ENCODE results near the gene IRGQ. TPM values are rescaled to one million over a fixed set of nuclear protein-coding genes. Genes with fewer than 3 reads are reported as not detected.

Gene IRGQ
- total and polyA plus RNA-seq, 12 donors = 7.0 to 57.9 (median 21.5) TPM

GRCh38 chr19:43609872-43610271 is 13.9 kb upstream of the IRGQ start:
- no peaks in the 10 kb centered on the region for H3K4me1 ChIP-seq (replicated peaks in 1 of 2)
- no peak for DNase-seq
- no peak overlapping the region for H3K4me3 ChIP-seq
- no peak overlapping the region for H3K27ac ChIP-seq
- intact Hi-C loops (cut with DNase I) = loop anchor here in 1 of 2 donors (10.0 kb wide), 1 partner anchor 45 kb away; no protein-coding TSS in a partner anchor
- no peaks in the 10 kb centered on the region for H3K9me3 ChIP-seq (replicated peaks in 1 of 3)
- 88 to 94% (median 90%) methylated on average over 7 of the region's 7 CpGs for WGBS, 4 donors
- no peaks in the 10 kb centered on the region for H3K27me3 ChIP-seq
- H3K36me3 ChIP-seq (replicated peaks in 1 of 2) = peaks cover 0 to 22% of the 10 kb centered on the region in 2 donors
- TF ChIP-seq CTCF (IDR thresholded peaks at IDR 0.05) (no peak), POLR2A (IDR thresholded peaks at IDR 0.05) (no peak)

DNA sequence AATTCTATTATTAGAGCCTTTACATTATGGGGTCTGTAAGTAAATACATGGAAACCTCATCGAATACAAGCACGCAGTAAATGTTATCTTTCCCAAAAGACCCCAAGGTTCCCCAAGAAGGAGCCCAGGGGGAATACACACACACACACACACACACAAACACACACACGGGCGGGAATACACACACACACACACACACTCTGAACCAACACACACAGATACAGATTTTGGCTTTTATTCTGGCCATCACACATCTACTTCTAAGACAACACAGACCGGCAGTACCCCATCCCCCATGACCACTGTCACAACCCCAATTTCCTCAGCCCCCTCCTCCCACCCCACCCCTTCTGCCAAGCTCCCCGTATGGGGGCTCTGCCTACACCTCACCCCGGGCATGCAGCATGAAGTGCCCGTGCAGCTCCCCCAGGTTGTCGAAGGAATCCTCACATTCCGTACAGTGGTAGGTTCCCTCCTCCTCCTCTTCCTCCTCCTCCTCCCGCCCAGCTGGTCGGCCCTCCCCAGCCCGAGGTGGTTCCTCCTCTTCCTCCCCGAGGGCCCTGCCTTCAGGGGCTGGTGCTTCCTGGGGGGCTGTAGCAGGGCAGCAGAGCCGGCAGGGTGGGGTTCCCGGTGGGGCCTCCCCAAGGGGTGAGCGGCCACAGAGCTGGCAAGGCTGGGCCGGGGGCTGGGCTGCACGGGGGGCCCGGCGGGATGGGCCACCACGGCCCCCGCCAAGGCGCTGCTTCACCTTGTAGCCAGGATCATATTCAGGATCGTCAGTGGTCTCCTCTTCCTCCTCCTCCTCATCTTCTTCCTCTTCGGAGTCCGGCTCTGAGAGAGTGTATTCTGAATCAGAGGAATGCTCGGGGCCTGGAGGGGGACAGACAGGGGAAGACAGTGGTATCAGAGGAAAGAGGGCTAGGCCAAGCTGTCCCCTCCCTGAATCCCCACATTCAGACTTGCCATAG is 11.6 kb upstream of the IRGQ start:
- Histone ChIP-seq H3K27ac (no peak overlapping the region), H3K27me3 (no peaks in the 10 kb centered on the region), H3K4me1 (replicated peaks in 1 of 2) (no peaks in the 10 kb centered on the region), H3K9me3 (replicated peaks in 1 of 3) (no peaks in the 10 kb centered on the region), H3K36me3 (replicated peaks in 1 of 2) (peaks cover 0 to 19% of the 10 kb centered on the region in 2 donors), H3K4me3 (no peak overlapping the region)
- no peak for TF ChIP-seq CTCF (IDR thresholded peaks at IDR 0.05)
- TF ChIP-seq POLR2A (IDR thresholded peaks at IDR 0.05) = no peak
- 76 to 83% (median 80%) methylated on average over 18 to 28 of the region's 28 CpGs for WGBS, 4 donors
- DNase-seq = no peak
- intact Hi-C loops (cut with DNase I) = loop anchor here in 1 of 2 donors (10.0 kb wide), 1 partner anchor 47 kb away; no protein-coding TSS in a partner anchor

DNA sequence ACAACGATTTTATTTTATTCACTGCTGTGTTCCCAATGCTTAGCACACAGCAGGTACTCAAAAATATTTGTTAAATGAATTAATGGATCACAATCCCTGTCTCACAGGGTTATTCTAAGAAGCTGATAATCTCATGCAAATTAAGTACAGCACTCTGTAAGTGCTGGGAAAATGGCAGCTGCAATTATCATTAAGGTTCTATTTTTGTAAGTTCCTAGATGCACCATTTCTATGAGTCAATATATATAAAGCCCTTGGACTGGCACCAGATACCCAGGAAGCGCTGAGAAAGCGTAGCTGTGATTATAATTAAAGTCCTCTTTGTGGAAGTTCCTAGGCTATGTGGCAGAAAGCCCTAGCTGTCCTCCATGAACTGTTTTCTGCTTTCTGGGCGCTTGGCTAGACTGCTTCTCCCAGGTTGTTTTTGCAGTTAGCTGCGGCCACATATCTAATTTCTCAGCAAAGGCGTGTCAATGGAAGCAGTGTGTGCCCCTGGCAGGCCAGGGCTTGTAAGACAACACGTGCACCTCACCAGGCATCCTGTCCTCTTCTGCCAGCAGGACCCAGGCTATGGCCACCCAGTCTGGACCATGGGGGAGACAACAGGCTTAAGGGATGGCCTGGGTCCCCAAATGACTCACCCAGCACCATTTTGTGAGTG is 10.8 kb upstream of the IRGQ start:
- Histone ChIP-seq H3K27me3 (no peaks in the 10 kb centered on the region), H3K4me1 (replicated peaks in 1 of 2) (no peaks in the 10 kb centered on the region), H3K27ac (no peak overlapping the region), H3K36me3 (replicated peaks in 1 of 2) (peaks cover 0 to 17% of the 10 kb centered on the region in 2 donors), H3K4me3 (no peak overlapping the region), H3K9me3 (replicated peaks in 1 of 3) (no peaks in the 10 kb centered on the region)
- no peak for TF ChIP-seq POLR2A (IDR thresholded peaks at IDR 0.05)
- no peak for TF ChIP-seq CTCF (IDR thresholded peaks at IDR 0.05)
- WGBS, 4 donors = 92 to 97% (median 94%) methylated on average over 7 of the region's 7 CpGs
- intact Hi-C loops (cut with DNase I) = loop anchor here in 1 of 2 donors (10.0 kb wide), 1 partner anchor 48 kb away; no protein-coding TSS in a partner anchor
- no peak for DNase-seq
